ENCODE results near the gene TNIP1.
A peak's percentile ranks its signal among the peaks of the same experiment; 100 is the strongest.

TNIP1 gene

DNA sequence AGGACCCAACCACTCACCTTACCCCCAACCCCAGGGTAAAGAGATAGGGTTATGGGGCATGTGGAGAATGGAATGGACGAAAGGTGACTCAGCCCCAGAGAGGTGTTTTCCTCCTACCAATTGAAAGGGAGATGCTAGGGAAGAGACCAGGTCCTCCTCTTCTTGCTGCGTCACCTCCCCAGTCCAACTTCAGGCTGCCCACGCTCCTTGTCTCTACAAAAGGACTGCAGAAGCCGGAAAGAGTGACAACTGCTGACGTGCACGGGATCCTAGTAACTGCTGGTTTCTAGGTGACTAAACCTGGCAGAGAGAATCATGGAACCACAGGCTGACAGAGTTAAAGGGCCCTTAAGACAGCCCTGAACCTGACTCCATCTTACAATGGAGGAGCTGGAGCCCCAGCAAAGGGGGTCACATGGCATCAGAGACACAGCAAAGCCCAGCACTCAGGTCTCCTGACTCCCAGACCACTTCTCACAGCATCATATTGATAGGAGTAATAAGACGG, 58.3 kb downstream of the TNIP1 start:
- DNase-seq (ENCODE audit: low spot score) = no peak

DNA sequence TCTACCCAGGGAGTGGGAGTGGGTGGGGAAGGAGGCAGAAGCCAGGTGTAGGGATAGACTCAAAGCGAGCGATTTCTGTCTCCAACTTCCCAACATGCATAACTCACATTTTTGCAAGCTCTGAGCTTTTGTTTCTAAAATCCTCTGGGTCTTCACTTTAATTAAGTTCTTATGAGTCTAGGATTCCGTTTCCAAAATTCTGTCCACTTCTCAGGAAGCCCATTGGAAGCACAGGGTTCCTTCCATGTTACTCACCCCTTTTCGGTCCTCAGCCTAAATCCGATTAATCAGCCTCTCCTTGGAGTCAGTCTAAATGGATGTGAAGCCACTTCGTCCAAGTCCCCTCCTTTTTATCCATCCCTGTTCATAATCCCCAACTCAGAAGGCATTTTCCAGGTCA, 59.1 kb downstream of the TNIP1 start:
- DNase-seq (ENCODE audit: low spot score) = no peak

DNA sequence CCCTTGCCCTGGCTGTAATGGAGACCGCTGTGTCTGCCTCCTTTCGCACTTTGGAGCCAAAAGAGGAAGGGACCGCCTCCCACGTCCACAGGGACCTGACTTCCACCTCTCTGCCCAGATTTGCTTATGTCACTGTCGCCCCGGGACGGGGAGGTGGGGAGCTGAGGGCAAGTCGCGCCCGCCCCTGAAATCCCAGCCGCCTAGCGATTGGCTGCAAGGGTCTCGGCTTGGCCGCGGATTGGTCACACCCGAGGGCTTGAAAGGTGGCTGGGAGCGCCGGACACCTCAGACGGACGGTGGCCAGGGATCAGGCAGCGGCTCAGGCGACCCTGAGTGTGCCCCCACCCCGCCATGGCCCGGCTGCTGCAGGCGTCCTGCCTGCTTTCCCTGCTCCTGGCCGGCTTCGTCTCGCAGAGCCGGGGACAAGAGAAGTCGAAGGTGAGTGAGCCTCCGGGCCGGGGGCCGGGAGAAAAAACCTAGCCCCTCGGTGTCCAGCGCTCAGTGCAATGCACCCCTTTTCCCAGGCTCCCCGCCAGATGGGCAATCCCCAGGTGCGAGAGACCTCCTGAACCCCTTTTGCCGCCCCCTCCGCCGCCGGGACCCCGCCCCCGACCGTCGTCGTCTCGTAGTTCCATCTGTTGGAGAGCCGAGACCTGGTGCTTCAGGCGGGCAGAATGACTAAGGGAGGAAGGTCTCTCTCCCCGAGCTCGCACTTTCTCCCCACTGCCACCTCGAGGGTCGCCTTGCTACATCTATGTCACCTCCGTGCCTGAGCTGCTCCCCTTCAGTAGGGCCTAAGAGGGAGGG, 60.3 kb downstream of the TNIP1 start, which contains the start of gene GPX3:
Gene GPX3 (plus strand): TSS at position 288 of the 807 bp plus-strand sequence. CDS start 64 bp downstream, at position 352.
- peak; percentile 92 for DNase-seq (ENCODE audit: low spot score)

DNA sequence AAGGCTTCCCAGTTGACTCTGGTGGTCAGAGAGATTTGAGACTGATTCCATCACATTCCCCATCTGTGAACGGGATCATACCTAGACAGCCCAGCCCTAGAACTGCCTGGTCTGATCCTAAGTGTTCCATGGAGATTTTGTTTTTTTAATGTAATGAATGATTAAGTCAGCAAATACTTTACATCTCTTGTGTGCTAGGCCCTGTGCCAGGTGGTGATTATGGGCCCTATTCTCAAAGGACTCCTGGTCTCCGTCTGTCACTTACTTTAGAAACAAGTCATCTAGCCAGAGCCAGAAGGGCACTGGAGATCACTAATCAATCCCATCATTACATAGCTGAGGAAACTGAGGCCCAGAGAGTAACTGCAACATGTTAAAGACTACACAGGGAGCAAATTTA, 61.5 kb downstream of the TNIP1 start:
- no peak for DNase-seq (ENCODE audit: low spot score)

DNA sequence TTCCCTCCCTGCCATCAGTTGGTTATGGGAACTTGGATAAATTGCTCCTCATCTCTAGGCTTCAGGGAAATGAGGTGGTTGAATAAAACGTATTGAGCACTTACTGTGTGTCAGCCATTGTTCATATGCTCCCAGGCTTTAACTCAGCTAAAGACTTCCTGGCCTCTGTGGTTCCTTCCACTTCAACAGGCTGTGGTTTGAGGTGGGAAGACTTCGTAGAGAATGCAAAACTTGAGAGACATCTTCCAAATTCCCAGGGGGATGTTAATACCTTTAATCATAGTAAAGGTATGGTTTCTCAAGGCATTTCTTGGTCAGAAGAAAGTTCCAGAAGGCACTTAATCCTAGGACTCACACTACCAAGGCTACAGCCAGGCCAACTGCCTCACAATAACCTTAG, 62.0 kb downstream of the TNIP1 start:
- no peak for DNase-seq (ENCODE audit: low spot score)

DNA sequence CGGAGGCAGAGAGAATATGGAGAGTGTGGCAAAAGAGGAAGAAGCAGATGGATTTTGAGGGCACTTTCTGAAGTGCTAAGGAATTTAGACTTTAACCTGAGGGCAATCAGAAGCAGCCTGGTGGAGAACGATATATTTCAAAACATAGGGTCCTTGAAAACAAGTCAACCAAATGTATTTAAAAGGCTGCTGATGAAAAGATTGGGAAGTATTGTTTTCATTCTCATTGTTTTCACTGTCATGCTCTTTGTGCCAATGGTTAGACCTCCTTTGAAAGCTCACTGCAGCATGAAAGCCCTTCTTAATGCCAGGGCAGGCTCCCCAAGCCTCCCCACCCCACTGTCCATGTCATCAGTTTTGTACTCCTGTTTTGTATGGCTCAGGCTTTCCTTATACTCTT, 62.9 kb downstream of the TNIP1 start:
- no peak for DNase-seq (ENCODE audit: low spot score)

DNA sequence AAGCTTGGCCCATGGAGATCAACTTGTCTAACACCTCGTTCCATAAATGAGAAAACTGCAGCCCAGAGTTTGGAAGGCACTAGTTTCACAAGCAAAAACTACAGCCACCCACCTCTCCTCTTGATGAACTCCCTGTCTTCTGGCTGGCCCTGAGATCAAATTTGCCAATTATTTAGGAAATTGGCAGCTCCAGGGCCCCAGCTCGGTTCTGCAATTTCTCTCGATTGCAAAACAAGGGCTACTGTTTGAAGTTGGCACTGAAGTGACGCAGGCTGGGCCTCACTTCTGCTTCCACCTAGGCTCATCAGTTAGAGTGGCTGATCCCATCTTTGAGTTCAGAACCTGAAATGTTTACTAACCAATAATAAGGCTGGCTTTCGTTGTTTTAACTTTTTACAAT, 64.1 kb downstream of the TNIP1 start:
- no peak for DNase-seq (ENCODE audit: low spot score)

DNA sequence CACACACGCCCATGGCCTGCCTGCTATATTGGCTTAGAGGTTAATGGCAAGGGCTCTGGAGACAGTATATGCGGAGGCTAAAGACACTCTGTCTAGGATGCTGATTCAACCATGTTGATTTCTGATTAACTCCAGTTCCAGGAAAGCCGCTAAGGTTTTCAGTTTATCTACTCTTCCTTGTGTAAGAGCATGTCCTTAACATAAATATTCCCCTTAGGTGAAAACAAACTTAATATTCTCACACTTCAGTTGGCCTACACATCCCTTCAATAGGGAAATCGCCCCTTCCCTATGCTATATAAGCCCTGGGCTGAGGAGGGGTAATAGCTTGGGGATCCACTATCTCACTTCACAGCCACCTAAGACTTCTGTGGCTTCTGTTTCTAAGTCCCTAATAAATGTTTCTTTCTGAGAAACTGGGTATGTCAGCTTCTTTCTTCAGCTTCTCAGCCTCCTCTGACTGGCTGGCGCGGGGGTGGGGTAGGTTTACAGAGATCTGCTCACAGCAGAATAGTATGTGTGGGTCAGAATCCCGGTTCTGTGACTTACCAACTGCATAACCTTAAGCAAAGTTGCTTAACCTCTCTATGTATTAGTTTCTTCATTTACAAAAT, 64.8 kb downstream of the TNIP1 start:
- no peak for DNase-seq (ENCODE audit: low spot score)

DNA sequence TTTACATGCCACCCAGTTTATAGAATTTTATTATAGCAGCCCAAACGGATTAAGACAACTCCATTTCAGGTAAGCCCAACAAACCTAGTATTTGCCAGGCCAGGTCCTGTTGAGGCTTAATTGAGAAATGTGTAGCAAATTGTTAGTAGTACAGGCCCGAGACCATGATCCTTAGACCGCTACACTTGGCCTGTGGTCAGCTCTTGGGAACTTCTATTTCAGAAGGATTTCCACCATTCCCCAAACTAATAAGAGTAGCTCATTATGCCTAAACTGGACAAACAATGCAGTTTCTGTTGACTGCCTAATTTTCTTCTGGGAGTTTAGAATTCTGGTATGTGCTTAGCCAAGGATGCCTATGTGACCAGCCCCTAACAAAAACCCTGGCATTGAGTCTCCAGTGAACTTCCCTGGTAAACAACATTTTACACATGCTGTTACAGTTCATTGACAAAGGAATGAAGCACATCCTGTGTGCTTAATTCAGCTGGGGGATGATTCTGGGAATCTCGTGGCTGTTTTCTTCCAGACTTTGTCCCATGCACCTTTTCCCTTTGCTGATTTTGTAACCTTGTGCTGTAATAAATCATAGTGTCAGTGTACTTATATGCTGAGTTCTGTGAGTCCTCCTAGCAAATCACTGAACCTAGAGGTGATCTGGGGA, 66.0 kb downstream of the TNIP1 start:
- no peak for DNase-seq (ENCODE audit: low spot score)

DNA sequence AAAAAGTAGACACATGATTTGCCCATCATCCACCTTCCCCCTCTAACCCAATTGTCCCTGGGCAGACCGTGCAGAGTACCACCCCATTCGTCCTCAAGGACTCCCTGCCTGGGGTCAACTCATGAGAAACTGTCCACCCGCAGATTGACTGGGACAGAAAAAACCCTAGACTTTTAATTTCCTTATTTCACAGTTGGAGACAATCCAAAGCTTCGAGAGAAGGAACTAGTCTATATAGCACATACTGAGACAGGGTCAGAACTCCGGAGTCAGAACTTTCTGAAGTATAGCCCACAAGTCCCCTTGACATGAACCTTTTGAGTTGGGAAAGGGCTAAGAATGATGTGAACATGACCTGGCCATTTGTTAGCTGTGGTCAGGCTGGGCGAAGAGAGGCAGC, 68.0 kb downstream of the TNIP1 start:
- DNase-seq (ENCODE audit: low spot score) = no peak

DNA sequence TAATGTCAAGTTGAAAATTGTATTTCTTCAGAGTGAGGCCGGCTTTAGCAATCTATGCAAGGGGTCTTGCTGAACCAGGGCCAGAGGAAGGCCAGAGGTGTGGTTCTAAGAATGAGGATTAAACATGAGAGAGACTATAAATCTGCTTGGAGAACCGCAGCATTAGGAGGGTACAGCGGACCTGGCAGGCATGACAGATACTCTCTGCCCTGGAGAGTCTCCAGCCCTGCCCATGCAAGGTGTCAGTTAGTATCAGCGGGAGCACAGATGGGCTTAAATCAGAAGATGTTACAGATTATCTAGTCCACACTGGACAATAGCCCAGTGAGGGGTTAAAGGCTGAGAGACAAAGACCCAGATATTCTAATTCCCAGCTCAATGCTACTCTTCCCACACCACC, 71.9 kb downstream of the TNIP1 start:
- no peak for DNase-seq (ENCODE audit: low spot score)

DNA sequence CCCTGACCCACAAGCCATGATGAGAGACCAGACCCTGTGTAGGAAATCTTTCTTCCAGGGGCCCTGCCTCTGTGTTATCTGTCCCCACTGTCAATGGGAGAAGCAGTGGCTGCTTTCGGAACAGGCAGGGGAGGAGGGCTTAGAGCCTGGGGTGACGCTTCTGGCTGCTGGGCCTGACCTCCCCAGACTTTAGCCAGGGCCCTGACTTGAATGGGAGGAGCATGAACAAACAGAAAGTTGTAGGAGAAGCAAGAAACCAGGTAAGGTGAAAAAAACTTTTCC, 72.7 kb downstream of the TNIP1 start:
- no peak for DNase-seq (ENCODE audit: low spot score)

DNA sequence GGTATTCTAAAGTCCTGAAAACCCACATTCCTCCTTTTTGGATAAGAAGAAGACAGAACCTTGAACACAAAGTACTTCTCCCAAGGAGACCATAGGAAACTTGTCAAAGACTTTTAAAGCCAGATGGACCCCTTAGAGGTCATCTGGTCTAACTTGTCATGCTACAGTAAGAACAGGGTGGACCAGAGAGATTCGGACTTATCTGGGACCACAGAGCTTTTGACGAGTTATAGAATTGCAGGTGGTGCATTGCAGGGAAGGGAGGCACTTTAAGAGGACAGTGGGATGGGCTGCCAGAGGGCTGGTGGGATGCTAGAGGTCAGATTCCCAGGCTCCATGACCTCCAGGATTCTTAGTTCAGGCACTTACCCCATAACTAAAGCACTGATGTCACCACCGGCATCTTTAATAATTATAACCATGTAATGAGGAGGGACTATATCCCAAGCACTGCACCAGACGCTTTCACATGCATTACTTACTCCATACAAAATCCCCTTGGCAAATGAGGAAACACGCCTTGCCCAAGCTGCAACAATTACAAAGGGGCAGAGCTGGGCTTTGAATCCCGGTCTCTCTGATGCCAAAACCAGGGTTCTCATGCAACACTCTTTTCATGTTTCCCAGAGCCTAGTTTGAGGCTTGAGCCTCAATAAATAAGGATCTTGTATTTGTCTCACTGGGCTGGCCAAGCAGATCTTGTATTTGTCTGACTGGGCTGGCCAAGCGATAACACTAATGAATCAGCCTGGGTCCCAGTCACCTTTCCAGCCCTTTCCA, 73.2 kb downstream of the TNIP1 start:
- DNase-seq (ENCODE audit: low spot score) = no peak

DNA sequence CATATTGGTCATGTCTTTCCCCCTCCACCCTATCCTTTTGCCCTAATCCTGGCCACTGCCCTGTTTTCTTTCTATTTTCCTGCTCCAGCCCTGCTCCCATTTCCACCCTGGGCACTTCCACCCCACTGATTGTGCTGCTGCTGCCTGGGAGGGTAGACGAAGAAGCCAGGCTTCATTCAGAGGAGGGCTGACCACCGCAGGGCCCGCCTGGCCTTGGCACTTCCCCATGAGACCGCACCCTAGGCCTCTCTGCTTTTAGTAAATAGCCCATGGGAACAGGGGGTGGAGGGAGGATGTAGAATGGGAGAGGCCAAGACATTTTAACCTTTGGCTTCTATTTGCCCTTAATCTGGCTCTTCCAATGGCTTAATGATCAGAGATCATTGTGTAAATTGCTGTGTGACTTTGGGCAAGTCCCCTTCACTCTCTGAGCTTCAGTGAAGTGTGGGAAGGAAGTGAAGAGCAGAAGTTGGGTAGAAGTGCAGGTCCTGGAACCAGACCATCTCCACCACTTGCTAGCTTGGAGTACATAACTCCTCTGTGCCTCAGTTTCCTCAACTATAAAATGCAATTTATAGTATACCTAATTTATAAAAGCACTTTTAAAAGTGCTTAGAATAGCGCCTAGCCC, 74.0 kb downstream of the TNIP1 start:
- no peak for DNase-seq (ENCODE audit: low spot score)

DNA sequence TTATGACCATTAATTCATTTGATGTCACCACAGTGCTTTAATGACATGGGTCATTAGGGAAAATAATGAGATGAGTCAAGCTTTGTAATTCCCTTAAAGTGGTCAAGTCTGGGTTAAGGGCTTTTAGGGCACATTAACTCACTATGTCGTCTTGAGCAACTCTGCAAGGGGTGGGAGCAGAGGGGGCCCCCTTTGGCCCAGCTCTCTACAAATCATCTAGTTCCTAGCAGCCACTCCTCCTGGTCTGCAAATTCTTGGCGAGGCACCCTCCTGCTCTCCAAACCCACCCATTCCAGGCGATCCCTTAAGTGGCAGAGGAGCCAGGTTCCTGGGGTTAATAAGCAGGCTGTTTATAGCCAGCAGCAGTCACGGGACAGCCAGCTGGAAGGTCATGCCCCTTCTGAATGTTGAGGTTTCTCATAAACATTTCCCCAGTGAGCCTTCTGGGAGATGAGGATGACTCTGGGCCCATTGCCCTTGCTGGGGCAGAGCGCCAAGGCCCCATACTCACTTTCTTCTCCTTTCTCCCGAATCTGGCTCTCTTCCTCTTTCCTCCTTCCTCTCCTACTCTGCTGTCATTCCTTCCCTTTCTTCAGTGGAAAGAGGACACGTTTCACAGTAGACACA, 74.8 kb downstream of the TNIP1 start:
- no peak for DNase-seq (ENCODE audit: low spot score)

DNA sequence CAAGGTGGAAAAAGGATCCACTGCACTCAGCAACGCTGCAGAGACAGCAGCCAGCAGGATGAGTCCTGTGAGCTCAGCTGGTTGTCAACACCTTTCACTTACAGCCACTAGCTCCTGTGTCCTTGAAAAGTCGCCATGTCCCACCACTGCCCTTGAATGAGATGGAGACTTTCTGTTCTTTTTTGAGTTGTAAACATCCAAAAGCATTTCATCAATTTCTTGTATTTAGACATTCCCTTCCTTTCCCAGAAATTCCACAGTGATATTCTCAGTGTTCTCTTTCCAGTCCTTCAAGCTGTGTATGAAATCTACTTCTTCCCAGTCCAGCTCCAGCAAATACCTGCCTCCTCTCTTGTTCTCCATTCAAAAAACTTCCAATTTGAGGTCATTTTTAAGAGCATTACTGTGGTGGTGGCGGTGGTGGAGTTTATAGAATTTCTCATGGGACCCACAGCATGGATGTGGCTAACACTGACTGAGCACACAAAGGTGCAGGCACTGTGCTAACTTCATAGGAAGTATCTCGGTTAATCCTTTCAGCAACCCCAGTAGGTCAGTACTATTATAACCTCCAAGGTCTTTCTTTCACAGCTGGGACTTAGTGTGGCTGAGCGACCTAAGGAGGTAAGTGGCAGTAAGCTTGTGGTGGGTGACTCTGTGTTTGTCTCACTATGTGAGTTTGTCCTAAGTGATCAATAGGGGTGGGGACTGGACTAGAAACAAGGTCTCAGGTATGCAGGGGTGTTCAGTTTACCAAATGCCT, 75.5 kb downstream of the TNIP1 start:
- DNase-seq (ENCODE audit: low spot score) = no peak

DNA sequence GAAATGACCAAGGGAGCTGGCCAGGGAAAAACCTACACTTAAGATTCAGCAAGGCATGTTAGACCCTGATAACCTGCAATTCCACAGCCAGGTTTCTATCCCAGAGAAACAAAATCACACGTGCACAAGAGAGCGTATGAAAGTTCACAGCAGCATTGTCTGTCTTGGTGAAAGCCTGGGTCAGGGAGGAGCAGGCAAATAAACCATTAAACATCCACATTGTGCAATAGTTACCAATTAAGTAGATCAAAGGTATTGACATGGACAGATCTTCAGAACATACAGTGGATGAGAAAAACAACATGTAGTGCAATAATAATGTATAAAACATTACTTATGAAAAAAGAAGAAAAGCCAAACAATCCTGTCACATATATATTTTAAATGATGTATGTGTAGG, 76.3 kb downstream of the TNIP1 start:
- no peak for DNase-seq (ENCODE audit: low spot score)

DNA sequence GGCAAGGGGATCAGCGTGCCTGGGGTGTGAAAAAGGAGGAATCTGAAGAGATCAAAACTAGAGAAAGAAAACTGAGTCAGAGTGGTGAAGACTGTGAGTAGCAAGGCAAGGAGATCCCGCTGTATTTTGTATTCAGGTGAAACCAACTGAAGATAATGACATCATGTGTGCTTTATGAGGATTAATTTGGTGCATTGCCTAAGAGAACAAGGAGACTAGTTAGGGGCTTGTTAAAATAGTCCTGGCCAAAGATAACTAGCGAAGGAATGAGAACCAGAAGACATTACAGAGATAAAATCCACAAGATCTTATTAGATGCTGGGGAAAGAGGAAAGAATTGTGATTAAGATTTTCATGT, 77.4 kb downstream of the TNIP1 start:
- DNase-seq (ENCODE audit: low spot score) = no peak

DNA sequence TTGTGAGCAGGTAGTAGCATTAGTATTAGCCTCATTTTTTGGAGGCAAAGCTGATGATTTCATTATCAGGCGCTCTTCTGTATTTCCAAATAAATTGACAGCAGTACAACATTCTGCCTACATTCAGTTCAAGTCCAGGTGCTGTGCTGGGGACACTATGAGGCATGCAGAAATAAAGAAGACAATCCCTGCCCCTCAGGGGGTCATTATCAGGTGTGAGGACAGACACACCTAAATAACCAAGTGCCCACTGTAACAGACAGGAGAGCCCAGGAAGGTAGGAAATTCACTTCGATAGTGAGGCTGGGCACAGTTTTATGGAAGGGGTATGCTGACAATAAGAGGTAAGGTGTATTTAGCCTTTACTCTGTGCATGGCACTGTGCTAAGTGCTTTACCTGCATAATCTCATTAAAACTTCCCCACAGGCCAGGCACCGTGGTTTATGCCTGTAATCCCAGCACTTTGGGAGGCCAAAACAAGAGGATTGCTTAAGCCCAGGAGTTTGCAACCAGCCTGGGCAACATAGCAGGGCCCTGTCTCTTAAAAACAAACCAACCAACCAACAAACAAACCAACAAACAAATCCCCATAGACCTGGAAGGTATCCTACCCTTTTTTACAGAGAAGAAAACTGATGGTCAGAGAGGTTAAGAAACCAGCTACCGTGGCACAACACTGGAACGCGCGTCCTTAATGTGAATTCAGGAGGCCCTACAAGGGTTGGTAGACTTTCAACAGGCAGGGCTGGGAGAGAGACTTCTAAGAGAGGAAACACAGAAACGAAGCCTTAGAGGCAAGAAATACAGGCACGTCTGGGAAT, 77.9 kb downstream of the TNIP1 start:
- DNase-seq (ENCODE audit: low spot score) = no peak

DNA sequence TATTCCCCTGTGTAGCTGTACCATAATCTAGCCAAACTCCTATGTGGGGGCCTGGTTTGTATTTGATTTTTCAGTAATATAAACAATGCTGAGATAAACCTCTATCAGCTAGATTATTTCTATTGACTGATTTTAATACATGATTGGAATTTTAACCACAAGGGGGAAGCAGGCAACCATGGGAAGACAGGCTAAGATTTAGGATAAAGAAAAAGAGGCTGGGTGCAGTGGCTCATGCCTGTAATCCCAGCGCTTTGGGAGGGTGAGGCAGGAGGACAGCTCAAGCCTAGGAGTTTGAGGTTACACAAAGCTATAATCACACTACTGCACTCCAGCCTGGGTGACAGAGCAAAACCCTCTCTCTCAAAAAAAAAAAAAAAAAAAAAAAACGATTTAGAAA, 78.6 kb downstream of the TNIP1 start:
- peak; percentile 54 for DNase-seq (ENCODE audit: low spot score)
